Stimulated activated naive B cell treated with anti-CD40 and anti-IgM and Interleukin-4, amounts not matched to agents 10 μg/mL and 1 μg/mL and 100 μg/mL, for 72 hours (primary cell): Measurements from ENCODE around the gene GNRH2.
"Not testable (repeated sequence)": the region's sequence is repeated elsewhere in the genome, so short reads cannot be mapped to it uniquely, and the experiment has no call there.

Experiments
- ATAC-seq, 2 donors: fragments of 150-1000 bp; cut with Tn5 transposase; replicated peaks; 2 replicates each; pipeline ENCODE4 v1.10.0; 2021; ENCODE audit warnings: moderate library complexity in 1 of 2
- DNase-seq: peaks from one replicate; pipeline ENCODE4 v3.0.0; 2021
- H3K27ac Mint-ChIP-seq: one replicate; pipeline ENCODE4 v1.8.0; 2022; ENCODE audit warnings: mild to moderate bottlenecking, mixed read lengths
- H3K27me3 Mint-ChIP-seq, 2 donors: one replicate each; pipeline ENCODE4 v1.8.0; 2022; ENCODE audit warnings: mixed read lengths in 2 of 2
- H3K36me3 Mint-ChIP-seq, 2 donors: one replicate each; pipeline ENCODE4 v1.8.0; 2022; ENCODE audit warnings: mixed read lengths in 2 of 2, mild to moderate bottlenecking in 1 of 2
- H3K4me1 Mint-ChIP-seq, 2 donors: one replicate each; pipeline ENCODE4 v1.8.0; 2022; ENCODE audit warnings: mixed read lengths in 2 of 2, mild to moderate bottlenecking in 1 of 2
- H3K4me3 Mint-ChIP-seq, 2 donors: one replicate each; pipeline ENCODE4 v1.8.0; 2022; ENCODE audit warnings: mild to moderate bottlenecking in 2 of 2, mixed read lengths in 2 of 2, moderate library complexity in 1 of 2
- H3K9me3 Mint-ChIP-seq, 2 donors: one replicate each; pipeline ENCODE4 v1.8.0; 2022; ENCODE audit warnings: mixed read lengths in 2 of 2, mild to moderate bottlenecking in 1 of 2

GNRH2 gene

DNA sequence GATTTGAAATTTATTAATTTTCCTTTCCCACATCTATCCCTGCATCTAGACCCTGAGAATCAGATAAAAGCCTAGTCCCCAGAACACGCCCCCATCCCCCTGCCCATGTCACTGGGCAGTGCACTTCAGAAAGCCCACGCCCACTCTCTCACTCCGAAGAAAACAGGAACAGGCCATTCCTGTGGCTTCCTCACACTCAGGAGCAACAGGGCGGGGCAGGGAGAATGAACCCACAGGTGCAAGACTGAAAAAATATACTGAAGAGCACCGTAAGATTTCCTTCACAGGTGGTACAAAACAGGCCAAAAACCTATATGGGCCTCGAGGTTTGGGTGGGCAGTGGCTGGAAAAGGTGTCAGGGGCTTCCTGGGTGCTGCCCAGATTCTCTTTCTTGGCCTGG lies 31.4 kb downstream of the GNRH2 start:
- H3K27me3 Mint-ChIP-seq, result peaks cover 33 to 46% of the 10 kb centered on the region in 2 donors
- H3K4me3 Mint-ChIP-seq, result no peak overlapping the region
- H3K36me3 Mint-ChIP-seq, result no peaks in the 10 kb centered on the region
- no peak for ATAC-seq
- H3K9me3 Mint-ChIP-seq, result no peaks in the 10 kb centered on the region
- H3K4me1 Mint-ChIP-seq, result peaks cover 9 to 35% of the 10 kb centered on the region in 2 donors
- no peak for DNase-seq
- H3K27ac Mint-ChIP-seq, result no peak overlapping the region

DNA sequence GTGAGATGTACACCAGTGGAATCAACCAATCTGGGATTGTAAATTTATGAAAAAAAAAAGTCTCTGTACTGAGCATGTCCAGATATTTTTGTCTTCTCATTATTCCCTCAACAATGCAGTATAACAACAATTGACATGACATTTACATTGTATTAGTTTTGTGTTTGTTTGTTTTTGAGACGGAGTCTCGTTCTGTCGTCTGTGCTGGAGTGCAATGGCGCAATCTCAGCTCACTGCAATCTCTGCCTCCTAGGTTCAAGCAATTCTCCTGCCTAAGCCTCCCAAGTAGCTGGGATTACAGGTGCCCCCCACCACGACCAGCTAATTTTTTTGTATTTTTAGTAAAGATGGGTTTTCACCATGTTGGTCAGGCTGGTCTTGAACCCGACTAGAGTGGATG lies 31.9 kb downstream of the GNRH2 start:
- not testable (repeated sequence) for H3K9me3 Mint-ChIP-seq, DNase-seq, H3K4me3 Mint-ChIP-seq, H3K36me3 Mint-ChIP-seq, H3K27ac Mint-ChIP-seq, ATAC-seq
- peaks cover 38 to 51% of the 10 kb centered on the region in 2 donors for H3K27me3 Mint-ChIP-seq
- H3K4me1 Mint-ChIP-seq, result peaks cover 9 to 35% of the 10 kb centered on the region in 2 donors

DNA sequence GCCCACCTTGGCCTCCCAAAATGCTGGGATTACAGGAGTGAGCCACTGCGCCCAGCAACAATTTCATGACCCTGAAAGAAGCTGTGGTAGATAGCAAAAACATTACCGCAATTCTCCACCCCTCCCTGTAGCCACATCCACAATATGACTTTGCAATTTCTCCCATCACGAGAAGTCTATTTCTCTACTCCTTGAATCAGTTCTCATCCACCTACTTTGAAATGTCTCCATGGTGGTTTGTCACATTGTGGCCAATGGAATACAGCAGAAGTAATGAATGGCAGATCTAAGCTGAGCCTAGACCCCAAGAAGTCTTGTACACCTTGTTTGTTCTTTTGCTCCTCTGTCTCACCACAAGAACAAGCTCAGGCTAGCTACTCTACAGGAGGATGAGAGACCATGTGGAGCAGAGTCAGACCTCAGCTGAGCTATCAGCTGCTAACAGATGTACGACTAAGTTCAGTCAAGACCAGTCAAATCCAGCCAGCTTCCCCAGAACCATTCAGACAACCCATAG lies 34.3 kb downstream of the GNRH2 start:
- ATAC-seq (peak in 1 of 2 donors; percentile 28), DNase-seq (no peak)
- Mint-ChIP-seq H3K27ac (peak overlapping the region; percentile 48), H3K27me3 (peaks cover 56 to 59% of the 10 kb centered on the region in 2 donors), H3K4me3 (no peak overlapping the region), H3K36me3 (no peaks in the 10 kb centered on the region), H3K9me3 (no peaks in the 10 kb centered on the region), H3K4me1 (peaks cover 8 to 26% of the 10 kb centered on the region in 2 donors)

DNA sequence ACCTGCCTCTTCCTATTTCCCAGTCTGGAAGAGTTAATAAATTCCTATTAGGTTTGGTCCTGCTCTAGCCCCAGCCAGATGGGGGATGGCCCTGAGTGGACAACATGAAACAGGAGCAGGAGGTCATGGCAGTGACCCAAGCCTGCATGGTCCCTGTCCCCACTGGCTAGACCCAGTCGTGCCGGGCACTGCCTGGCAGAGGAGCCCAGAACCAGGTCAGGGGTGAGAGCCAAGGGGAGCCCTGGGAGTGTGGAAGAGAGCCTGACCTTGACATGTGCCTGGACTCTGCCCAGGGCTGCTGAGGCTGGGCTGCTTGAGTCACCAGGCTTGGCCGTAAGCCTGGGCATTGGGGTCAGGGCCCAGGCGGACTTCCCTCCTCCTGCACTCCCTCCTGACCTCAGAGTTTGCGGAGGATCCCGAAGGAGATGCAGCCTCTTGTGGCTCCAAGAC lies 37.5 kb downstream of the GNRH2 start:
- Mint-ChIP-seq H3K27me3 (peaks cover 72 to 80% of the 10 kb centered on the region in 2 donors), H3K36me3 (no peaks in the 10 kb centered on the region)

DNA sequence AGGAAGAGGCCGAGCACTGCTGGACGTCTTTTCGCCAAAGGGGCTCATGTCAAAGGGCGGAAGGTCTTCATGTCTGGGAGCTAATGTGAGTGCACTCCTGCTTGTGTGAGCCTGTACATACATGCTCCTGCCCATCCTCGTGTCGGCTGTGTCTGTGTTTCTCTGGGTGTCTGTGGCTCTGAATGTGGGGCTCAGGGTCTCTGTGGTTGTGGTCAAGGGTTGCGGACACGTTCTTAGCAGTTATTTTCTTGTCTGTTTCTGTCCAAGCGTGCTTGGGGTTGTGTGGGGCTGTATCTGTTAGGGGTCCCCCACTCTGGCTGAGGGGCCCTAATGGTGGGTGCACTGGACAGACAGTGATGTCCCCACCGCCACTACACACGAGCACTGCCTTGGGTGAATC lies 38.2 kb downstream of the GNRH2 start:
- DNase-seq, result no peak
- H3K27me3 Mint-ChIP-seq, result peaks cover 71 to 76% of the 10 kb centered on the region in 2 donors
- ATAC-seq, result no peak
- H3K36me3 Mint-ChIP-seq, result no peaks in the 10 kb centered on the region
- H3K9me3 Mint-ChIP-seq, result no peaks in the 10 kb centered on the region
- peak overlapping the region in 1 of 2 donors; percentile 76 for H3K4me3 Mint-ChIP-seq
- no peak overlapping the region for H3K27ac Mint-ChIP-seq
- peaks cover 15 to 34% of the 10 kb centered on the region in 2 donors for H3K4me1 Mint-ChIP-seq

More for the DNA sequence above, 37.5 kb downstream of the GNRH2 start:
- H3K9me3 Mint-ChIP-seq, result no peaks in the 10 kb centered on the region
- no peak overlapping the region for H3K4me3 Mint-ChIP-seq
- DNase-seq (no peak), ATAC-seq (no peak)
- H3K4me1 Mint-ChIP-seq, result peaks cover 15 to 35% of the 10 kb centered on the region in 2 donors
- H3K27ac Mint-ChIP-seq, result no peak overlapping the region

DNA sequence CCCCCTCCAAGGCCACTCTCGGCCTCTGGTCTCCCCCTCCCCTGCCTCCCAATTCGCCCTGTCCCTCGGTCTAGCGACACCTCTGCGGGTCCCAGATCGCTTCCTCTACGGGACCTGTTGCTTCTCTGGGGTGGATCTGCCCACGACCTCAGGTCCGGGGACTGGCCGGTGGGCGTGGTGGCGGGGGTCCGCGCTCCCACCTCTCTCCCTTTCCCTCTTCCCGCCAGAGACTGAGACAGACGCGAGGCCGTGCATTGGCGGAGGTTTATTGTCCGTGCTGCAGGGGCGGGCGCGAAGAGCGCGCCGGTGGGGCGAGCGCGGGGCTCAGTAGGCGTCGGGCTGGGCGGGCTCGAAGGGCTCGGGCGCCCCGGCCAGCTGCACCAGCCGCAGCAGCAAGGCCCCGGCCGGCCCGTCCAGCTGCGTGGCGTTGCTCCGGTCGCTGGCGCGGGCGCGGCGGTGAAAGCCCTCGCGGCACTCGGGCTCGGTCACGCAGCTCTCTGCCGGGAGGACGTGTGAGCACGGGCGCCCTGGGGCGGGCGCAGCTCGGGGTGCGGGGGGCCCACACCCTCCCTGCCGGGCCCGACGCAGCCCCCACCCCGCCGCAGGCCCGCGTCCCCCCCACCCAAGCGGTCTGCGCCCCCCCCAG lies 39.0 kb downstream of the GNRH2 start:
- H3K27ac Mint-ChIP-seq, result no peak overlapping the region
- peaks cover 15 to 26% of the 10 kb centered on the region in 2 donors for H3K4me1 Mint-ChIP-seq
- H3K4me3 Mint-ChIP-seq, result peak overlapping the region; percentile 57 to 76
- DNase-seq (no peak), ATAC-seq (peak; percentile 32 to 39)
- no peaks in the 10 kb centered on the region for H3K36me3 Mint-ChIP-seq
- no peaks in the 10 kb centered on the region for H3K9me3 Mint-ChIP-seq
- H3K27me3 Mint-ChIP-seq, result peaks cover 67 to 70% of the 10 kb centered on the region in 2 donors

DNA sequence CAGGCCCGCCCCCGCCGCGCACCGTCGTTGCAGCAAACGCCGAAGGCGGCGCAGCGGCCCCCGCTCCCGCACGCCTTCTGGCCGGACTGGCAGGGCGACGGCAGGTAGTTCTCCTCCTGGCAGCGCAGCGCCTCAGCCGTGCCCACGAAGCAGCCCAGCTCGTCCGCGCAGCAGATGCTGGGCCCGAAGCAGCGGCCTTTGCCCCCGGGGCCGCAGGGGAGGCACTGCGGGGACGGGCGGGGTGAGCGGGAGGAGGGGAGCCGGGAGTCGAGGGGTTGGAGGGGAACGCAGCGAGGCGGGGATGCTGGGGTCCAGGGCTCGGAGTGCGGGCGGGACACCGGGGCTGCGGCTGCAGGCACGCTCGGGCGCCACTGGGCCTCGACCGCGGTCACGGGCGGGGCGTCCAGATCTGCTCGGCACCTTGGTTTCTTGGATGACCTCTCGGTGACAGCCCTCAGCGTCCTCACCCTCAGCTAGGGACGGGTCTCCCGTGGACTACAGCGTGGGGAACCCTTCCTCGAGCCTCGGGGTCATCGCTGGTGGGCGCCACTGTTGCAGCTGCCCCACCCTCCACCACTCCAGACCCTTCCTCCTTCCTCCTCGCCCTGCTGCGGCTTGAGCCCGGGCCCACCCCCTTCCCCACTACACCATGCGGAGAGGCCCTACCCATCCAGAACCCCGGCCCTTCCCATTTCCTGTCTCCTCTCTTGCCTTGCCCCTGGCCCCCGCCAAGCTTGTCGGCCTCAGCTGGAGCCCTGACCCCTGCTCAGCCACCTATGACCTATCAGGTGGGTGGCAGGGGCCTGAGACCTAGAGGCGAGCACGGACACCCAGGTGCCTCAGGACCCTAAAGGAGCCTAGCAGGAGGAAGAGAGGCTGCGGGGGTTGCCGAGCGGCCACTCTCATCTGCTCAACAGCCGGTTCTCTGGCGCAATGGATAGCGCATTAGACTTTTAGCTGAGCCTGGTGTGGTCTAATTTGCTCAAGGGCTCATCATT lies 39.8 kb downstream of the GNRH2 start:
- ATAC-seq, result peak; percentile 33 to 48

DNA sequence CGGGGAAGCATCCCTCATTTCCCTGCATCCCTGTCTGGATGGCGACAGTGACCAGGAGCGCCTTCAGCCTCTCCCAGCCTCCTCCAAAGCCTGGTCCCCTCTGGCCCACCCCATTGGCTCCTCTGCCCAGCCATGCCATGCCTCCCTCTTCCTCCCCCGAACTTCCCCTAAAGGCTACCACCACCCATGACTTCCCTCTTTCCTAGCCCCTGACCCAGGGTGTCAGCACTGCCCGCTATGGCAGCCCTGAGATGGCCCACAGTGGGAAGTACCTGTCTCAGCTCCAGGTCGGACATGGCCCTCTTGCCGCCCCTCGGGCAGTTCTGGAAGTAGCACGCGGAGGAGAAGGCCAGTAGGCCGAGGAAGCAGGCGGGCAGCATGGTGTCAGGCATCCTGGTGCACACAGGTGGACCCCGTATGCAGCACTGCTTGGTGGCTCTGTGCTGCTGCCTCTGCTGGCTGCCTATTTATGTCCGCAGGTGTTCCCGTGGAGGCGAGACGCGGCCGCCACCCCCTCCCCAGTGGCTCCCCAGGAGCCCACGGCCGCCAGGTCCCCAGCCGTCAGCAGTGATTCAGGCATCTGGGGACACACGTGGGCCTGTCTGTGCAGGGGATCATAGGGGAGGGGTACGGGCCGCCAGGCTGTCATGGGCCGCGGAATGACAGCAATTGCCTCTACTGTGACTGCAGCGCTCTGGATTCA lies 41.0 kb downstream of the GNRH2 start, which contains the start of gene AVP:
Gene AVP (minus strand): TSS at position 442 of the 703 bp plus-strand sequence. CDS start 50 bp downstream, at position 392.
- no peak for DNase-seq
- ATAC-seq, result no peak
- Mint-ChIP-seq H3K27ac (peak within 1 kb of the TSS; percentile 87), H3K4me3 (peak within 1 kb of the TSS; percentile 74 to 78), H3K27me3 (peaks cover 57 to 65% of the 10 kb centered on the region in 2 donors), H3K36me3 (no peaks in the 10 kb centered on the region), H3K9me3 (no peaks in the 10 kb centered on the region), H3K4me1 (peaks cover 12 to 23% of the 10 kb centered on the region in 2 donors)

More for the DNA sequence above, 39.8 kb downstream of the GNRH2 start:
- DNase-seq, result no peak
- Mint-ChIP-seq H3K27me3 (peaks cover 61 to 69% of the 10 kb centered on the region in 2 donors), H3K36me3 (no peaks in the 10 kb centered on the region), H3K4me3 (peak overlapping the region; percentile 74 to 78), H3K27ac (peak overlapping the region; percentile 87), H3K4me1 (peaks cover 12 to 23% of the 10 kb centered on the region in 2 donors), H3K9me3 (no peaks in the 10 kb centered on the region)

DNA sequence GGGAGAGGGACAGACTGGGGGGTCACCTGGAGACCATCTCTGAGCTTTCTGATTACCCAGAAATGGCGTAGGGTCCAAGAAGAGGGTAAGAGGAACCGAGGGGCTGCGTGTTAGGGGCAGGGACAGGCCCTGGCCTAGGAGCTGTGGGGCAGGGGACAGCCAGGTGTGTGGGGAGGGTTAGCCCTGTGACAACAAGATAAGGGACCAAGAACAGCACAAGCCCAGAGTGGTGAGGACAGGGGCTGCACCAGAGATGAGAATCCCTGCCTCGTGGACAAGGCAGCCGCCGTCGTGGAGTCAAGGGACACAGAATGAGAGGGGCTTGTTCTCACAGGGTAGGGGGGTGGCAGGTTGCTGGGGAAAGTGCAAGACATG lies 41.6 kb downstream of the GNRH2 start:
- no peak overlapping the region for H3K27ac Mint-ChIP-seq
- H3K27me3 Mint-ChIP-seq, result peaks cover 57 to 68% of the 10 kb centered on the region in 2 donors
- H3K4me1 Mint-ChIP-seq, result peaks cover 12 to 23% of the 10 kb centered on the region in 2 donors
- H3K4me3 Mint-ChIP-seq, result no peak overlapping the region
- DNase-seq (no peak), ATAC-seq (no peak)
- no peaks in the 10 kb centered on the region for H3K36me3 Mint-ChIP-seq
- H3K9me3 Mint-ChIP-seq, result no peaks in the 10 kb centered on the region

DNA sequence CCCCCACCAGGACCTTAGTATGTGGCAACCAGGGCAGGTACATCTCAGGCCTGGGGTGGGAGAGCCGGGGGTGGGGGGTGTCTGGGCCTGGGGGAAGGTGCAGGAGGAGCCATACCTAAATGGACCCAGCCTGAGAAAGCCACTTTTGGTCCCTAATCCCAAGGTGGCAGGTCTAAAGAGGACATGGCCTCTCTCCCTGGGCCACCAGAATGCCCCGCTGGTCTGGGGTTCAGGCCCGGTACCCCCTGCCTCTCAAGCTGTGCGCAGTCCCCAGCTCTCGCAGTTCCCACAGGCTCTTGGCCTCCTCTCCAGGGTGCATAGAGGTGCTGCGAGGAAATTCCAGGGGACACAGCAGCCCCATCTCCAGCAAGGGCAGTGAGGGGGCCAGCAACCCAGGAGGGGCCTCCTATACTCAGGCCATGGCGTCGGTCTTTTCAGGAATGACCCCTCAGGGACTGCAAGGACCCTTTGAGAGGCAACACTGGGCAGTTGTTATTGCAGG lies 42.2 kb downstream of the GNRH2 start:
- no peak for ATAC-seq
- no peaks in the 10 kb centered on the region for H3K36me3 Mint-ChIP-seq
- no peaks in the 10 kb centered on the region for H3K9me3 Mint-ChIP-seq
- H3K4me1 Mint-ChIP-seq, result peaks cover 12 to 27% of the 10 kb centered on the region in 2 donors
- H3K4me3 Mint-ChIP-seq, result no peak overlapping the region
- no peak for DNase-seq
- peaks cover 55 to 67% of the 10 kb centered on the region in 2 donors for H3K27me3 Mint-ChIP-seq
- no peak overlapping the region for H3K27ac Mint-ChIP-seq

DNA sequence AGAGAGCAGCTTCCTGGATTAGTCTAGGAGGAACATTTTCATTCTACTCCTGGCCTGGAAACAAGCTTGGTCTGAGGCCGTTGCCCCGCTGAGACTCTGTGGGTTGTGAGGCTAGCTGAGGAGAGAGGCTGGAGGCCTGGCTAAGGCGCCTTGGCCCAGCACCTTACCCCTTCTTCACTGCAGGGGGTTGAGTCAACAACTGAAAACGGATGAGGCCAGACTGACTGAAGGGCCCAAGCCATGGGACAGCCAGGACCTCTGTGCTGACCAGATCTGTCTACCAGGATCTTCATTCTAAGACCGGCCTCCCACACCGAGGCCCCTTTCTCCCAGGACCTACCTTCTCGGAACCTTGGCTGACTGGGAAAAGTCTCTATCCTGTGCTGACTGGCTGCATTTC lies 44.6 kb downstream of the GNRH2 start:
- H3K36me3 Mint-ChIP-seq, result no peaks in the 10 kb centered on the region
- peaks cover 48 to 49% of the 10 kb centered on the region in 2 donors for H3K27me3 Mint-ChIP-seq
- H3K4me3 Mint-ChIP-seq, result no peak overlapping the region
- DNase-seq (no peak), ATAC-seq (no peak)
- H3K9me3 Mint-ChIP-seq, result no peaks in the 10 kb centered on the region
- no peak overlapping the region for H3K27ac Mint-ChIP-seq
- H3K4me1 Mint-ChIP-seq, result peaks cover 9 to 31% of the 10 kb centered on the region in 2 donors

DNA sequence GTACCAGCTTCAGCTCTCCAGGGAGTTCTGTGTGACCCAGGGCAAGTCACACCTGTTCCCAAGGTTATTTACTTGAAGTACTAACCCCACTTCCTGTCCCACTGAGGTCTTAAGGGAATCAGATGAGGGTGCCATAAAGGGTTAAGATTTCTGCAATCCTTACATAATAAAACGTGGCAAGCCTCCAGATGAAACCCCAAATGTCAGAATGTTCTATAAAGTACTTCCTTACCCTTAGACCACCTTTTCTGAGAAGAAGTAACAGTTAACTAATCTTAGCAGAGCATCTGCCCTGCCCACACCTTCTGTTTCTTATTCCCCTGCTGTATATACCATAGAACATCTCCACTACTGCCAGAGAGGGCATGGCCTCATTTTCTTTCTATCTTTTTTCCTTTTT lies 47.1 kb downstream of the GNRH2 start:
- H3K9me3 Mint-ChIP-seq, result no peaks in the 10 kb centered on the region
- no peak overlapping the region for H3K27ac Mint-ChIP-seq
- H3K36me3 Mint-ChIP-seq, result no peaks in the 10 kb centered on the region
- H3K4me1 Mint-ChIP-seq, result peaks cover 5 to 25% of the 10 kb centered on the region in 2 donors
- no peak overlapping the region for H3K4me3 Mint-ChIP-seq
- DNase-seq (no peak), ATAC-seq (no peak)
- H3K27me3 Mint-ChIP-seq, result peaks cover 22 to 28% of the 10 kb centered on the region in 2 donors

DNA sequence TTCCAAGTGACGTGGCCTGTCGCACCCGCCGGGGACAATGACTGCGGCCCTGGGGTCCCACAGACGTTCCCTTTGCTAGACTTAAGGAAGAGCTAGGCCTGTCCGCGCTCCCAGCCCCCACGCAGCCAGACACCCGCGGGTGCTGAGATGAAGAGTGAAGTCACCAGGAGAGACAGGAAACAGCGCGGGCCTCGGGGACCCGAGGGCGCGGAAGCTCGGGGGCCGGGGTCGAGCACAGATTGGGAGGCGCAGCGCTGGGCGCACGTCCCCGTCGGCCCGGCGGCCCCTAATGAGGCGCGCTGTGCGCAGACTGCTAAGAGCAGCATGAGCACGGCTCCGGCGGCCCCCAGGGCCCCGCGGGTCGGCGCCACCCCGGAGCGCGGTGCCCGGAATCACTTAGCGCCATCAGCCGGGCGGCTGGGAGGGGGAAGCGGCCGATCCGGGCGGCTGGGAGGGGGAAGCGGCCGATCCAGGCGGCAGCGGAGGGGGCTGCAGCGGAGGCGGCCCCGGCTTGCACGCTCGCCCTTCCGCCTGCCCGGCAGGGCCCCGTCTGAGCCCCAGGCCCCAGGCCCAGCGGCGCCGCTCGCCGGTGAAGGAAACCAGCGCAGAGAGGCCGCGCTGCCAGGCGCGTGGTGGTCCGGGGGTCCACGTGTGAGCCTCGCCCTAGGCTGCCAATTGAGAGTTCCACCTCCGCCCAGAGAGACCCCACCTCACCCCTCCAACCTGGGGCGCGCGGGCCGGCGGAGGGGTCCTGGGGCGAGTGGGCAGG lies 49.4 kb downstream of the GNRH2 start:
- peak overlapping the region; percentile 89 to 92 for H3K4me3 Mint-ChIP-seq
- peaks cover 5 to 25% of the 10 kb centered on the region in 2 donors for H3K4me1 Mint-ChIP-seq
- peaks cover 19 to 28% of the 10 kb centered on the region in 2 donors for H3K27me3 Mint-ChIP-seq
- no peak for DNase-seq
- no peaks in the 10 kb centered on the region for H3K36me3 Mint-ChIP-seq
- H3K9me3 Mint-ChIP-seq, result no peaks in the 10 kb centered on the region
- ATAC-seq, result peak; percentile 58 to 61
- H3K27ac Mint-ChIP-seq, result peak overlapping the region; percentile 90
